GM12878 (cell line): Measurements from ENCODE around the gene JAG1. TPM values are rescaled to one million over a fixed set of nuclear protein-coding genes. Genes with fewer than 3 reads are reported as not detected.

Source experiments
- ATAC-seq: fragments of 200-7000 bp; cut with Tn5 transposase; 3 replicates; pipeline ENCODE4 v1.9.1; 2020; ENCODE audit warnings: mild to moderate bottlenecking, moderate library complexity
- BruUV-seq: library from RNA; stranded (reverse); fragments of 400-500 nt; replicated peaks from 2 replicates; lab custom pipeline; 2021; lab: Mats Ljungman, UMichigan
- CTCF ChIA-PET: fragments of 300-600 bp; sonication (Branson Sonifier 250); formaldehyde crosslinking; extraction: SDS; loops from one replicate; lab custom pipeline; 2021; ENCODE audit warnings: inconsistent platforms; lab: Yijun Ruan, JAX
- POLR2A ChIA-PET: fragments of 350-600 bp; formaldehyde crosslinking; extraction: SDS; loops from one replicate; lab custom pipeline; 2021; ENCODE audit warnings: inconsistent platforms; lab: Charles Lee
- RAD21 ChIA-PET: fragments of 300-600 bp; sonication (Branson Sonifier 250); formaldehyde crosslinking; loops from one replicate; lab custom pipeline; 2023; ENCODE audit warnings: antibody characterized with exemption; ENCODE audit not compliant: unreplicated experiment; lab: Charles Lee
- SMC1A ChIA-PET: fragments of 300-600 bp; sonication (Branson Sonifier 250); formaldehyde crosslinking; loops from one replicate; lab custom pipeline; 2023; ENCODE audit not compliant: unreplicated experiment, uncharacterized antibody; lab: Charles Lee
- DNase-seq: peaks from one replicate; pipeline ENCODE4 v3.0.0-alpha.2; 2011; ENCODE audit warnings: low read depth, low spot score
- FAIRE-seq: peaks from 3 replicates; lab custom pipeline; 2011; peaks lifted over from hg19 to GRCh38; lab: Jason Lieb, UNC
- H2AFZ ChIP-seq: 2 replicates; pipeline ENCODE4 v1.6.0; 2011; ENCODE audit warnings: low read depth, low read length, control low read depth; ENCODE audit not compliant: control insufficient read depth
- H3K27ac ChIP-seq: 2 replicates; pipeline ENCODE4 v1.5.1; 2011; ENCODE audit warnings: control low read depth; ENCODE audit not compliant: control insufficient read depth, insufficient read depth
- H3K27me3 ChIP-seq, 2 experiments: replicated peaks in 1 of 2; 2 replicates each; pipeline versions ENCODE4 v1.6.0 to v1.6.1; 2011; ENCODE audit warnings: low read length in 1 of 2; ENCODE audit not compliant: control insufficient read depth in 2 of 2, insufficient read depth in 2 of 2
- H3K36me3 ChIP-seq, 2 experiments: 2 replicates each; pipeline ENCODE4 v1.5.1; 2011; ENCODE audit warnings: low read length in 1 of 2; ENCODE audit not compliant: control insufficient read depth in 2 of 2, insufficient read depth in 2 of 2
- H3K4me1 ChIP-seq: 2 replicates; pipeline ENCODE4 v1.6.1; 2011; ENCODE audit warnings: mild to moderate bottlenecking, low read length, moderate library complexity, mixed read lengths; ENCODE audit not compliant: control insufficient read depth, insufficient read depth
- H3K4me2 ChIP-seq: 2 replicates; pipeline ENCODE4 v1.6.0; 2011; ENCODE audit warnings: control low read depth; ENCODE audit not compliant: control insufficient read depth, insufficient read depth
- H3K4me3 ChIP-seq: fragments of 200-600 bp; sonication (generic); 2 replicates; pipeline ENCODE4 v1.5.1; 2016
- H3K79me2 ChIP-seq: 2 replicates; pipeline ENCODE4 v1.6.0; 2011; ENCODE audit warnings: low read length; ENCODE audit not compliant: control insufficient read depth, insufficient read depth
- H3K9ac ChIP-seq: 2 replicates; pipeline ENCODE4 v1.8.0; 2011; ENCODE audit warnings: low read length, control low read depth, mixed read lengths; ENCODE audit not compliant: control insufficient read depth, insufficient read depth
- H3K9me3 ChIP-seq: replicated peaks from 3 replicates; pipeline ENCODE4 v1.5.1; 2011; ENCODE audit warnings: mild to moderate bottlenecking, low read length; ENCODE audit not compliant: control insufficient read depth, insufficient read depth
- H4K20me1 ChIP-seq: 2 replicates; pipeline ENCODE4 v1.6.0; 2011; ENCODE audit not compliant: control insufficient read depth, insufficient read depth
- ATF3 ChIP-seq: IDR thresholded peaks from 2 replicates; pipeline ENCODE4 v1.6.1; 2011; ENCODE audit warnings: low read depth, mild to moderate bottlenecking, low read length, moderate library complexity, borderline replicate concordance; ENCODE audit errors: extremely low read depth
- CEBPB ChIP-seq, 2 experiments: fragments of 150-350 bp in 1 of 2; IDR thresholded peaks; 2 replicates each; pipeline ENCODE4 v1.6.1; 2012 to 2014; ENCODE audit warnings: low read depth in 2 of 2, low read length in 2 of 2, borderline replicate concordance in 1 of 2, inconsistent platforms in 1 of 2
- FOXK2 ChIP-seq: fragments of 450-650 bp; IDR thresholded peaks from 2 replicates; pipeline ENCODE4 v1.6.1; 2017; ENCODE audit warnings: mild to moderate bottlenecking, moderate library complexity
- SMC3 ChIP-seq: IDR thresholded peaks from 2 replicates; pipeline ENCODE4 v1.6.1; 2011; ENCODE audit warnings: low read length, improper control_type of control experiment, borderline replicate concordance
- SUZ12 ChIP-seq: fragments of 200-600 bp; sonication (generic); IDR thresholded peaks from one replicate; pipeline ENCODE4 v1.6.1; 2018; ENCODE audit warnings: antibody characterized with exemption, mild to moderate bottlenecking; ENCODE audit not compliant: unreplicated experiment
- ZNF217 ChIP-seq: fragments of 450-650 bp; IDR thresholded peaks from 2 replicates; pipeline ENCODE4 v1.6.1; 2017; ENCODE audit warnings: antibody characterized with exemption, mild to moderate bottlenecking
- ZNF592 ChIP-seq: fragments of 450-650 bp; IDR thresholded peaks from 2 replicates; pipeline ENCODE4 v1.6.1; 2017; ENCODE audit warnings: mild to moderate bottlenecking, moderate library complexity
- WGBS: methylation state at CpG from one replicate; pipeline ENCODE4 v1.1.6; 2016; ENCODE audit warnings: low lambda C conversion rate; ENCODE audit not compliant: insufficient replicate concordance, insufficient coverage; ENCODE audit errors: missing lambda C conversion rate; 5-methylcytosine and 5-hydroxymethylcytosine counted together
- in situ Hi-C: fragments of 300-500 bp; cut with MboI; formaldehyde crosslinking; loops from 9 replicates; pipeline ENCODE4 v1.14.3; 2018; ENCODE audit warnings: mixed read lengths
- intact Hi-C: fragments of 100-400 bp; cut with micrococcal nuclease; formaldehyde crosslinking; loops from one replicate; pipeline ENCODE4 v1.14.2; 2022; ENCODE audit not compliant: unreplicated experiment
- polyA plus RNA-seq, 11 experiments: library from polyadenylated mRNA; depleted of rRNA in 4 of 11; unstranded in 6 of 11; stranded (reverse) in 5 of 11; fragments of >200 nt; fragmentation: Nextera tagmentation in 4 of 11; fragmentation: Illumina TruSeq in 1 of 11; extraction: Ambion mirVana in 4 of 11; extraction: Trizol in 1 of 11; gene quantifications; 1 replicate in 1 of 11; 2 replicates in 10 of 11; pipeline versions ENCODE4 v1.2.1 to v1.2.3, GENCODE V29; 2011 to 2016; ENCODE audit warnings: inconsistent platforms in 2 of 11, missing spikeins in 2 of 11, low read depth in 1 of 11
- total RNA-seq, 4 experiments: library from RNA; depleted of rRNA in 3 of 4; stranded (reverse); fragments of >200 nt in 3 of 4; fragmentation: Illumina TruSeq in 1 of 4; extraction: Trizol in 1 of 4; gene quantifications; 2 replicates each; pipeline versions ENCODE4 v1.2.1 to v1.2.3, GENCODE V29; 2013 to 2021

The JAG1 gene
- total and polyA plus RNA-seq, 10 of the 15 experiments (the other 5 are each of a cell fraction or from before 2014, with no cell fraction given), result 0.66 to 6.9 (median 1.8) TPM

GRCh38 chr20:10701607-10702006 is 27.8 kb upstream of the JAG1 start (continued):
- no peak for TF ChIP-seq SUZ12
- TF ChIP-seq ZNF592, result no peak
- no peak for TF ChIP-seq ZNF217
- TF ChIP-seq FOXK2, result no peak
- no peak for TF ChIP-seq CEBPB (IDR thresholded peaks at IDR 0.05; ENCODE audit: borderline replicate concordance in 1 of 2, low read depth in 2 of 2, low read length in 2 of 2)
- TF ChIP-seq, all 136 proteins: peak for 0

DNA sequence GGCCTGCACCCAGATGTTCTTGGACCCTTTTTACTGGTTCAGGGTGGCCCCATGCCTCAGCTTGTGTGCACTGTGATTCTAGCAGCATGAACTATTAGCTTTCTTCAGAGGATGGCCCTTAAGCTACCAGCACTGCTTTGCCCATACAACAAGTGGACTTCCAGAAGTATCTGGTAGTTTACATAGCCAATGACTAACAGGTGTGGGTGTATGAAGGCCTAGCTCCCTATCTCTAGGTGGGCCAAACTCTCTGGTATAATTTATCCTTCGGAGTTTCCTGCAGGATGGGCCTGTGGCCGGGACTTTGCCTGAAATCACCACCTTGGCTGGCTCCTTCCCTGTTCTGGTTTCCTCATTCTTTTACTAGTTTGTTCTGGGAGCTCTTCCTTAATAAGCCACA is 26.1 kb upstream of the JAG1 start:
- no peak for DNase-seq
- Histone ChIP-seq H3K27ac (no peak overlapping the region), H3K27me3 (no peaks in the 10 kb centered on the region), H3K9me3 (no peaks in the 10 kb centered on the region; the same call in 2 of the 3 replicates), H3K79me2 (no peaks in the 10 kb centered on the region), H2AFZ (no peak overlapping the region), H3K4me3 (no peak overlapping the region), H4K20me1 (no peaks in the 10 kb centered on the region), H3K4me2 (no peak overlapping the region), H3K36me3 (no peaks in the 10 kb centered on the region), H3K4me1 (no peaks in the 10 kb centered on the region), H3K9ac (no peak overlapping the region)
- WGBS, result 15% methylated on average over 2 of the region's 2 CpGs
- no peak for TF ChIP-seq ATF3
- no peak for TF ChIP-seq SMC3
- no TSS peak for BruUV-seq
- RAD21 ChIA-PET, result interaction anchor here (0.5 kb wide), 1 partner anchor 321 kb away, joined by 3 read pairs; no protein-coding TSS in a partner anchor
- ATAC-seq, result no peak
- in situ Hi-C loops, result no loop called here
- no peak for FAIRE-seq
- POLR2A ChIA-PET, result no interaction called here
- CTCF ChIA-PET, result interaction anchor here (1.6 kb wide), 1 partner anchor 17 kb away, joined by 5 read pairs; no protein-coding TSS in a partner anchor
- SMC1A ChIA-PET, result no interaction called here
- intact Hi-C loops, result no loop called here
